Thyroid gland (tissue), 4 donors: Measurements from ENCODE around the gene EYS.

Experiments
- CTCF ChIP-seq, 6 experiments: fragments of 200-600 bp in 3 of 6; fragments of 450-650 bp in 3 of 6; sonication (generic) in 3 of 6; IDR thresholded peaks; one replicate each; pipeline ENCODE4 v1.5.1; 2016 to 2019; ENCODE audit warnings: antibody characterized with exemption in 6 of 6, mild to moderate bottlenecking in 2 of 6, inconsistent platforms in 1 of 6, moderate library complexity in 1 of 6
- POLR2A ChIP-seq, 2 donors: fragments of 450-650 bp; IDR thresholded peaks; one replicate each; pipeline ENCODE4 v1.6.1; 2017; ENCODE audit warnings: antibody characterized with exemption in 2 of 2, mild to moderate bottlenecking in 2 of 2, moderate library complexity in 1 of 2

- TF ChIP-seq POLR2A (IDR thresholded peaks at IDR 0.05) = no peak
- no peak for TF ChIP-seq CTCF (IDR thresholded peaks at IDR 0.05)
These were observed 1765.1 kb downstream of the EYS start for GRCh38 chr6:63941747-63942470.
